SIG-M5 treated with dmso at 0.1 percent for 504 hours (cell line): Measurements from ENCODE around the gene MACC1.

Experiments used
- DNase-seq: peaks from one replicate; lab custom pipeline; 2025; ENCODE audit not compliant: unreplicated experiment; lab: John Stamatoyannopoulos, UW

MACC1 gene

GRCh38 chr7:20229646-20230500, 12.7 kb upstream of the MACC1 start:
- DNase-seq: no peak

DNA sequence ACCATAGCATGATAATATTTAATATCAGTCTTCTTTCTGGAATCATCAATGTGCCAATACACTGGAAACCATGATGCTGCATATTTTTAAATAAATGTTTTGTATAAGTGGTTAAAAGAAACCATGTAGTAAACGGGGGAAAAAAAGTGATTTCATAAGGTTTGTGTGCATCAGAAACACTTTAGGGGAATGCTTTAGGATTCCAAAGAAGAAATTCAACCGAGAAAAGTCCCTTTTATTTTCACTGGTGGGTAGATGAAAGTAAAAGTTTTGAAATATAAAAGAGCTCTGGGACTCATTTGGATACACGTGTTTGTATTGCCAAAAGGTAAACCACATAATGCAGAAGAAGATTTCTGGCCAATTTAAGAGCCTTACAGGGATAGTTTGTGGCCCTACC, 11.9 kb upstream of the MACC1 start:
- no peak for DNase-seq

DNA sequence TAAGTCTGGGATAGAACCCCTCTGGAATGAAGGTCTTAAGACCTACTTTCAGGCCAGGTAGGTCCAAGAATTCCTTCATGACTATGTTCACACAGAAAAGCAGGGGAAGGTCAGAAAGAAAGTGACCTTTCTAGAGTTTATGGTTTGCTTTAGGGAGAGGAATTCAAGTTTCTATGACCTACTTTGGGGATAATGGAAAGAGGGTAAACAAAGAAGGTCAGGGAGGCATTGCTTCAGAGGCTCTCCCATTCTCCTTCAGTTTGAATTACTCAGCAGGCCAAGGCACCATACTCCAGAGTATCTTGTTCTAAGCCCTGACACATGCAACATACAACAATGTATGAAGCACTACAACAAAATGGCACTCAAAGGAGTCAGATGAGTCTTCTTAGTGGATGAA, 11.5 kb upstream of the MACC1 start:
- DNase-seq: no peak

DNA sequence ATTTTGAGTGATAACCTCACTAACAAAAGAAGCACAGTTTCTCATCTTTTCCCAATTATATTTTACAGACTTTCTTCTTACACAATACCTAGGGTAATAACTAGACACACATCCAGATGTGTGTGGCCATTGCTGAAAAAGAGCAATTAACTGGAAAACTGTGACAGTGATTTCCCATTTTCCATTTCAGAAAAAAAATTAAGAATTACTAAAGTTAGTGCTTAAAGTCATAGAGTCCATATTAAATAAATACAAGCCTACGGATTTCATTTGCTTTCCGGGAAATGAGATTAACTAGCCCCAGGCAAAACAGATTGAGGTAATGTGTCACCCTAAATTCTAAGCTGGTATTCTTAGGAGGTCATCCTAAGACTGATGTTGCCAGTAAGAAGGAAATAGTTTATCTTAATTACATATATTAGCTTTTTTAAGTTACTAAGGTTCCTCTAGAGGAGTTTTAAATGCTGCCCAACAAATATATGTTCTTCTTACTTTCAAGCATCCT, 10.2 kb upstream of the MACC1 start:
- DNase-seq: no peak

- DNase-seq: no peak
Measured at GRCh38 chr7:20226860-20227259, 9.7 kb upstream of the MACC1 start.

GRCh38 chr7:20225384-20225783, 8.2 kb upstream of the MACC1 start:
- no peak for DNase-seq

DNA sequence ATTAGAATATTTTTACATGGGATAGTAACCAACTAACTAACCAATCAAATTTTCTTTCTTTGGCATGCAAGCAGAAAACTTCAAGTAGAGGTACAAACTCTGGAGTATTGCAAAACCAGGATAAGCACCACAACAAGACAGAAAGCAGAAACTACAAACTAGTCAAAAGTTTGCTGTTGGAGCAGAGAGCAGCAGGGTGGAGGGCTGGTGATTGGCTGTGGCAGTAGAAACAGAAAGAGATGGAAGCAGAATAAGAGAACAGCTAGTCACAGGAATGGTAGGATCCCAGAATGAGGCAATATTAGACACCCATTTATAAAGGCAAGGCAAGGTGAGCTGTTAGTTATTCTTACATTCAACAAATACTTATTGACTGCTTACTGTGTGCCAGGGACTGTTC, 6.8 kb upstream of the MACC1 start:
- no peak for DNase-seq

GRCh38 chr7:20223356-20223755, 6.2 kb upstream of the MACC1 start:
- DNase-seq: no peak

DNA sequence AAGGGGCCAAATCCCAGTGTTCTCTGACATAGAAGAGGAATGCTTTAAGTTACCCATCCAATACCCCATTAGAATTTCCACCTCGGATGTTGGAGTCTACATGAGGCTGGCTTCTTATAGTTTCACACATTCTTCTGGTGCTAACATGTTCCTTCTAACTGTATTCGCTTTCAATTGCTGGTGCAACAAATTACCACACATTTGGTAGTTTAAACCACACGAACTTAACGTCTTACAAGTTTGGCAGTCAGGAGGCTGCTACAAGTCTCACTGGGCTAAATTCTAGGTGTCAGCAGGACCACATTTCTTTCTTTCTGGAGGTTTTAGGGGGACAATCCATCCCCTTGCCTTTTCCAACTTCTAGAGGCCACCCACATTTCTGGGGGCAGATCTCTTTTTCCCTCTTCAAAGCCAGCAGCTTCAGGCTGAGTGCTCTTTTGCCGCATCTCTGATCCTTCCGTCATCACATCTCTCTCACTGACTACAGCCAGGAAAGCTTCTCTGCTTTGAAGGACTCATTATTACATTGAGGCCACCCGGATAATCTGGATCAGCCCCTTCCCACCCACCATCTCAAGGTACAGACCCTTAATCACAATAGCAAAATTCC, 5.1 kb upstream of the MACC1 start:
- no peak for DNase-seq

GRCh38 chr7:20220921-20221547, 3.9 kb upstream of the MACC1 start:
- peak; percentile 68 for DNase-seq

GRCh38 chr7:20220293-20220761, 3.1 kb upstream of the MACC1 start:
- DNase-seq: no peak

GRCh38 chr7:20219446-20220292, 2.5 kb upstream of the MACC1 start:
- peak; percentile 98 for DNase-seq

- no peak for DNase-seq
Measured at GRCh38 chr7:20219062-20219445, 1.9 kb upstream of the MACC1 start.

GRCh38 chr7:20218279-20218678, 1.1 kb upstream of the MACC1 start:
- DNase-seq: no peak

DNA sequence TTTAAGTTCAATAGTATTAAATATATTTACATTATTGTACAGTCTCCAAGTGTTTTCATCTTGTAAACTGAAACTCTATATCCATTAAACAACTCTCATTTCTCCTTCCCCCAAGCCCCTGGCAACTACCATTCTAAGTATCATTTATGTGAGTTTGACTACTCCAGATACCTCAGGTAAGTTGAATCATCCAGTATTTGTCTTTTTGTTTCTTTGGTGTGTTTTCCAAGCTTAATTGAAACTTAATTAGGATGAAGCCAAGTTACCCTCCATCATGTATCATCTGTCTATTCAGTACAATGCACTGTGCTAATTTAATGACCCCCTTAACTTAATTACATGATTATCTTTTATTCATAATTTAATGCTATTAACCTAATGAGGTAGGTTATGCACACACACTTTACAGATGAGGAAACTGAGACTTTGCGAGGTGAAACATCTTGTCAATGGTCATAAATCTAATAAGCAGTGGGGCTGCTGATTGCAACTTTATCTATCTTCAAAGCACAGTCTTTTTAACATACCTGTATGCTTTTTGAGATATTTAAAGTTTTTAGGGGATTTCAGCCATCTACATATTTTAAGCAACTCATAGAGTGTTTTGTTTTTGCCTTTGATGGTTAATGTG, 663 bp downstream of the MACC1 start:
- no peak for DNase-seq

DNA sequence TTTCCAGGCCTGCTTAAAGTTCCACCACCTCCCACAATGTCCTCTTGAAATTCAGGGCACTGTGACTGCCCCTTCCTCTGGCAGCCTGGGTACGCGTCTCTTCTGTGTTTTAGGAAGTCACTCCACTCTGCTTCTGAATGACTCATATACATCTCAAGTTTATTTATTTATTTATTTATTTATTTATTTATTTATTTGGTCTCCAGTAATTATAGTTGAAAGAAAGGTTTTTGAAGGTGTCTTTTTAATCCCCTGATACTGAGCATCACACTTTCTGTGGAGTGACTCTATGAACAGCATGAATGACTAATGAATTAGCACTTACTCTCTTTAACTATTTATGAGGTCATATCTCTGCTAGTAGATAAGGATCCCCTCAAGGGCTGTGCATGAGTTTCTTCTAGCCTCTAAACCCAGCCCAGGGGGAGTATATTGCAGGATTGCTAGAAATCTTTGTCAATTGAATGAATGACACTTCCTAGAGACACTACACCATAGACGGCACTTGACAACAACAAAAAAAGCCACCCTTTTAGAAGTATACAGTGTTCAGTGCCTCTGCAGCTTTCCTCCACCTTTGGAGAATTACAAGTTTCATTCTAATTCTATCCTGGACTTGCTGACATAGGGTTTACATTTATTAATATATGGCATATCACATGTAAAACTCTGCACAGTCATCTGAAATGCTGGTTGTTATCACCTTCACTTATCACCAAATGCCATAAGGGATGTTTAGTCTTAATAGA, 2.1 kb downstream of the MACC1 start:
- no peak for DNase-seq

DNA sequence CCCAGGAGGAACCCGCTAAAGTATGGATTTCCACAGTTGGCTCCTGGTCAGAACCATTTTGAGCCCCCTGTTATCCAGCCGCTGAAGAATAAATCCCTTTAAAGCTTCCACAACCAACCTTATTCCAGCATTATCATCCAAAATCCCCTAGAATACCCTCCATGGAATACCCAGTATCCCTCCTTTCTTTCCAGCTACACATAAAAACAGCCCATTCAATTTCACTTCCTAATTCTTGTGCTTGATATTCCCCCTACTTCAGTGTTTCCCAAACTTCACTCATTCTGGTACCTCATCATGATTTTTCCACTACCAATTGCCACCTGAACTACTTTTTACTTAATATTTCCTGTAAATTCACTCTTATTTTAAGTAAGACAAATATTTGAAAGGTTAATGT, 3.1 kb downstream of the MACC1 start:
- no peak for DNase-seq

DNA sequence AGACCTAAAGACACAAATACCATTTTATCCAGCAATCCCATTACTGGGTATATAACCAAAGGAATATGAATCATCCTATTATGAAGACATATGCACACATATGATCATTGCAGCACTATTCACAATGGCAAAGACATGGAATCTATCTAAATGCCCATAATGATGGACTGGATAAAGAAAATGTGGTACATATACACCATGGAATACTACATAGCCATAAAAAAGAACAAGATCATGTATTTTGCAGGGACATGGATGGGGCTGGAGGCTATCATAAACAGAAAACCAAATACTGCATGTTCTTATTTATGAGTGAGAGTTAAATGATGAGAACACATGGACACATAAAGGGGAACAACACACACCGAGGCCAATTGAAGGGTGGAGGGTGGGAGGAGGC, 3.8 kb downstream of the MACC1 start:
- no peak for DNase-seq

DNA sequence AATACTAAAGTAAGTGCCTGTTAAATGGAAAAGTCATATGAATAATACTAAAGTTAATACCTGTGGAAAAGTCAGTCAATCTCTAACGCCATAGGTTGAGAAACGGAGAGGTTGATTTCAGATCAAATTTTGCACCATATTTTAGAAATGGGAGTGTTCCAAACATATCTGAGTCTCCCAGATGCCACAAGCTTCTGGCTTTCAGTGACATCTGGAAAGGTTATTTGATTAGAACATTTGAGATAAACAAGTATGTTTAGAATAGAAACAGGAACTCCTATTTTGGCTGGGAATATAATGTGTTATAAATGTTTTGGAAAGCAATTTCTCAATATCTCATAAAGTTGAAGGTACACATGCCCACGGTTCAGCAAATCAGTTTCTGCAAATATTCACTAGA, 5.8 kb downstream of the MACC1 start:
- DNase-seq: no peak
